WTC11 (cell line): ENCODE results near the gene KCNJ8. TPM values are rescaled to one million over a fixed set of nuclear protein-coding genes. Genes with fewer than 3 reads are reported as not detected.

Source experiments
- ATAC-seq: fragments of 200-7000 bp; cut with Tn5 transposase; 2 replicates; pipeline ENCODE4 v1.10.0; 2021; ENCODE audit warnings: mild to moderate bottlenecking, moderate library complexity
- CTCF ChIA-PET: fragments of 300-600 bp; sonication (Branson Sonifier 250); formaldehyde crosslinking; loops from one replicate; lab custom pipeline; 2021; ENCODE audit warnings: antibody characterized with exemption; lab: Charles Lee
- POLR2A ChIA-PET: fragments of 350-600 bp; sonication (Branson Sonifier 250); formaldehyde crosslinking; loops from one replicate; lab custom pipeline; 2021; ENCODE audit warnings: antibody characterized with exemption; lab: Charles Lee
- DNase-seq: peaks from one replicate; pipeline ENCODE4 v3.0.0; 2021; ENCODE audit warnings: low spot score
- H3K27ac Mint-ChIP-seq: 2 replicates; pipeline ENCODE4 v1.8.0; 2021; ENCODE audit warnings: mixed read lengths
- H3K27me3 Mint-ChIP-seq: 2 replicates; pipeline ENCODE4 v1.8.0; 2021; ENCODE audit warnings: low read depth, mild to moderate bottlenecking, moderate library complexity, mixed read lengths
- H3K36me3 Mint-ChIP-seq: 2 replicates; pipeline ENCODE4 v1.8.0; 2021; ENCODE audit warnings: mixed read lengths
- H3K4me1 Mint-ChIP-seq: 2 replicates; pipeline ENCODE4 v1.8.0; 2022; ENCODE audit warnings: mixed read lengths
- H3K4me3 Mint-ChIP-seq: 2 replicates; pipeline ENCODE4 v1.8.0; 2021; ENCODE audit warnings: mild to moderate bottlenecking, moderate library complexity, mixed read lengths
- H3K9me3 Mint-ChIP-seq: 2 replicates; pipeline ENCODE4 v1.8.0; 2021; ENCODE audit warnings: mixed read lengths
- FOXJ3 ChIP-seq: sonication (generic); formaldehyde crosslinking; IDR thresholded peaks from 2 replicates; pipeline ENCODE4 v1.9.0; 2021; ENCODE audit warnings: missing genetic modification reagents, mild to moderate bottlenecking, borderline replicate concordance
- HMGA2 ChIP-seq: fragments of 250-450 bp; sonication (Bioruptor Pico); IDR thresholded peaks from 2 replicates; pipeline ENCODE4 v1.4.0; 2021; ENCODE audit warnings: mild to moderate bottlenecking, moderate library complexity
- KAT7 ChIP-seq: sonication (generic); formaldehyde crosslinking; IDR thresholded peaks from 2 replicates; pipeline ENCODE4 v1.8.1; 2023; ENCODE audit warnings: missing genetic modification reagents, mild to moderate bottlenecking, borderline replicate concordance
- NFE2L1 ChIP-seq: sonication (generic); formaldehyde crosslinking; IDR thresholded peaks from 2 replicates; pipeline ENCODE4 v1.8.1; 2023; ENCODE audit warnings: missing genetic modification reagents
- RORB ChIP-seq: fragments of 250-450 bp; sonication (Bioruptor Pico); IDR thresholded peaks from 2 replicates; pipeline ENCODE4 v1.9.0; 2021; ENCODE audit warnings: mild to moderate bottlenecking
- SOX15 ChIP-seq: fragments of 250-450 bp; sonication (Bioruptor Pico); IDR thresholded peaks from 2 replicates; pipeline ENCODE4 v1.9.0; 2021; ENCODE audit warnings: mild to moderate bottlenecking
- SP1 ChIP-seq: sonication (generic); formaldehyde crosslinking; conservative IDR thresholded peaks from 2 replicates; pipeline ENCODE4 v1.8.1; 2022; ENCODE audit warnings: missing genetic modification reagents
- ZNF121 ChIP-seq: sonication (generic); formaldehyde crosslinking; IDR thresholded peaks from 2 replicates; pipeline ENCODE4 v1.8.0; 2023; ENCODE audit warnings: missing genetic modification reagents
- ZNF219 ChIP-seq: sonication (generic); formaldehyde crosslinking; IDR thresholded peaks from 2 replicates; pipeline ENCODE4 v1.8.0; 2023; ENCODE audit warnings: missing genetic modification reagents, mild to moderate bottlenecking, borderline replicate concordance
- total RNA-seq: library from RNA; stranded (reverse); gene quantifications from 3 replicates; pipeline ENCODE4 v1.2.3, GENCODE V29; 2021
- TF ChIP-seq, protein P1 (sequence below): sonication (generic); formaldehyde crosslinking; conservative IDR thresholded peaks from 2 replicates; pipeline ENCODE4 v1.8.1; 2023; ENCODE audit warnings: mild to moderate bottlenecking, low read depth, missing genetic modification reagents, moderate library complexity
- TF ChIP-seq, protein P2 (sequence below): sonication (generic); formaldehyde crosslinking; IDR thresholded peaks from 2 replicates; pipeline ENCODE4 v1.8.0; 2022; ENCODE audit warnings: mild to moderate bottlenecking, missing genetic modification reagents
- TF ChIP-seq, protein P3 (sequence below): sonication (generic); formaldehyde crosslinking; IDR thresholded peaks from 2 replicates; pipeline ENCODE4 v1.8.1; 2023; ENCODE audit warnings: mild to moderate bottlenecking, moderate library complexity, missing genetic modification reagents
- TF ChIP-seq, protein P4 (sequence below): sonication (generic); formaldehyde crosslinking; IDR thresholded peaks from 2 replicates; pipeline ENCODE4 v1.8.1; 2022; ENCODE audit warnings: missing genetic modification reagents, borderline replicate concordance
- TF ChIP-seq, protein P5 (sequence below): sonication (generic); formaldehyde crosslinking; IDR thresholded peaks from 2 replicates; pipeline ENCODE4 v1.8.1; 2023; ENCODE audit warnings: mild to moderate bottlenecking, missing genetic modification reagents
- TF ChIP-seq, protein P6 (sequence below): fragments of 250-450 bp; sonication (Bioruptor Pico); IDR thresholded peaks from 2 replicates; pipeline ENCODE4 v1.9.0; 2021; ENCODE audit warnings: moderate library complexity, mild to moderate bottlenecking, inconsistent platforms, borderline replicate concordance
- TF ChIP-seq, protein P7 (sequence below): sonication (generic); formaldehyde crosslinking; IDR thresholded peaks from 2 replicates; pipeline ENCODE4 v1.8.0; 2023; ENCODE audit warnings: mild to moderate bottlenecking, missing genetic modification reagents
- TF ChIP-seq, protein P8 (sequence below): fragments of 200-600 bp; IDR thresholded peaks from 2 replicates; pipeline ENCODE4 v1.8.0; 2022; ENCODE audit warnings: antibody characterized with exemption

Gene KCNJ8
- total RNA-seq, 1 experiment from 2014 or later: 1.4 TPM

DNA sequence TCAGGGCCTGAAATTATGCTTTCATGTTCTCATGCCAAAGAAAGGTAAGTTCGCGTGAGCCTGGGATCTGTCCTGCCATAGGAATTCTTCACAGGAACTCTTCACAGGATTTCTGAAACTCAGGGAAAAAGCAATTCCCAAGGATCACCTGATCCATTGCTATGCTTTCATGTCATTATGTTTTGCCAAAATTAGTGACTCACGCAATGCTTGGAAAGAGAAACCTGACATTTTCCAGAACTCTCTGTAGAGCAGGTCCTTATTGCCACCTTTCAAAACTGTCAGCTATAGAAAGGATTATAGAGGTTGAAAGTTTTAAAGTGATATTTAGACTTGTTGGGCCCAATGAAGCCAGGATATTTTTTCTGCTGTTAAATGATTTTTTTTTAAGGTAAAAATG is 6.3 kb upstream of the KCNJ8 start (continued):
- TF ChIP-seq, protein P1, sequence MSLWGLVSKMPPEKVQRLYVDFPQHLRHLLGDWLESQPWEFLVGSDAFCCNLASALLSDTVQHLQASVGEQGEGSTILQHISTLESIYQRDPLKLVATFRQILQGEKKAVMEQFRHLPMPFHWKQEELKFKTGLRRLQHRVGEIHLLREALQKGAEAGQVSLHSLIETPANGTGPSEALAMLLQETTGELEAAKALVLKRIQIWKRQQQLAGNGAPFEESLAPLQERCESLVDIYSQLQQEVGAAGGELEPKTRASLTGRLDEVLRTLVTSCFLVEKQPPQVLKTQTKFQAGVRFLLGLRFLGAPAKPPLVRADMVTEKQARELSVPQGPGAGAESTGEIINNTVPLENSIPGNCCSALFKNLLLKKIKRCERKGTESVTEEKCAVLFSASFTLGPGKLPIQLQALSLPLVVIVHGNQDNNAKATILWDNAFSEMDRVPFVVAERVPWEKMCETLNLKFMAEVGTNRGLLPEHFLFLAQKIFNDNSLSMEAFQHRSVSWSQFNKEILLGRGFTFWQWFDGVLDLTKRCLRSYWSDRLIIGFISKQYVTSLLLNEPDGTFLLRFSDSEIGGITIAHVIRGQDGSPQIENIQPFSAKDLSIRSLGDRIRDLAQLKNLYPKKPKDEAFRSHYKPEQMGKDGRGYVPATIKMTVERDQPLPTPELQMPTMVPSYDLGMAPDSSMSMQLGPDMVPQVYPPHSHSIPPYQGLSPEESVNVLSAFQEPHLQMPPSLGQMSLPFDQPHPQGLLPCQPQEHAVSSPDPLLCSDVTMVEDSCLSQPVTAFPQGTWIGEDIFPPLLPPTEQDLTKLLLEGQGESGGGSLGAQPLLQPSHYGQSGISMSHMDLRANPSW: no peak
- TF ChIP-seq, protein P2, sequence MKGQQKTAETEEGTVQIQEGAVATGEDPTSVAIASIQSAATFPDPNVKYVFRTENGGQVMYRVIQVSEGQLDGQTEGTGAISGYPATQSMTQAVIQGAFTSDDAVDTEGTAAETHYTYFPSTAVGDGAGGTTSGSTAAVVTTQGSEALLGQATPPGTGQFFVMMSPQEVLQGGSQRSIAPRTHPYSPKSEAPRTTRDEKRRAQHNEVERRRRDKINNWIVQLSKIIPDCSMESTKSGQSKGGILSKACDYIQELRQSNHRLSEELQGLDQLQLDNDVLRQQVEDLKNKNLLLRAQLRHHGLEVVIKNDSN (CRISPR knock-in tag): no peak
- TF ChIP-seq, protein P3, sequence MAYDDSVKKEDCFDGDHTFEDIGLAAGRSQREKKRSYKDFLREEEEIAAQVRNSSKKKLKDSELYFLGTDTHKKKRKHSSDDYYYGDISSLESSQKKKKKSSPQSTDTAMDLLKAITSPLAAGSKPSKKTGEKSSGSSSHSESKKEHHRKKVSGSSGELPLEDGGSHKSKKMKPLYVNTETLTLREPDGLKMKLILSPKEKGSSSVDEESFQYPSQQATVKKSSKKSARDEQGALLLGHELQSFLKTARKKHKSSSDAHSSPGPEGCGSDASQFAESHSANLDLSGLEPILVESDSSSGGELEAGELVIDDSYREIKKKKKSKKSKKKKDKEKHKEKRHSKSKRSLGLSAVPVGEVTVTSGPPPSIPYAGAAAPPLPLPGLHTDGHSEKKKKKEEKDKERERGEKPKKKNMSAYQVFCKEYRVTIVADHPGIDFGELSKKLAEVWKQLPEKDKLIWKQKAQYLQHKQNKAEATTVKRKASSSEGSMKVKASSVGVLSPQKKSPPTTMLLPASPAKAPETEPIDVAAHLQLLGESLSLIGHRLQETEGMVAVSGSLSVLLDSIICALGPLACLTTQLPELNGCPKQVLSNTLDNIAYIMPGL: no peak
- TF ChIP-seq ZNF219 (CRISPR knock-in tag): no peak
- TF ChIP-seq, all 79 proteins: peak for 0

DNA sequence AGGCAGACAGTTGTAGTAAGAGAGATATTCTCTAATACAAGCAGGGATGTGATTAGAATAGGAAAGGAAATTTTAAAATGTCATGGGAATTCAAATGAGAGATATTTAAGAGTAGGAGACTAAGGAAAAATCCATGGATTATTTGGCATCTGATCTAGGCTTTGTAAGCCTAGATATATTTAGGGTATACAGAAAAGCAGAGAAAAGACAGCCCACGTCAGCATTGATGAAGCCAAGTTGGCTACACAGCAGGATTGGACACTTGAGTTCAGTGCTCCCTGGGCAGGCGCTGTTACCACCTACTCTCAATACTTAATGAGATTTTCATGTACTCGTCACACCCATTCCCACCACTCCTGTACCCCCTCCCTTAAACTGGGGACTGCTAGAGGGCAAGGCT is 1.7 kb upstream of the KCNJ8 start:
- Mint-ChIP-seq H3K9me3 (no peaks in the 10 kb centered on the region), H3K27me3 (peaks cover 33% of the 10 kb centered on the region), H3K4me3 (no peak overlapping the region), H3K27ac (no peak overlapping the region), H3K4me1 (peaks cover 19% of the 10 kb centered on the region), H3K36me3 (no peaks in the 10 kb centered on the region)
- no peak for DNase-seq
- no peak for ATAC-seq
- CTCF ChIA-PET: no interaction called here
- TF ChIP-seq SOX15 (no peak), KAT7 (CRISPR knock-in tag) (no peak), RORB (CRISPR knock-in tag) (no peak), FOXJ3 (CRISPR knock-in tag) (no peak), NFE2L1 (no peak), ZNF121 (no peak), SP1 (CRISPR knock-in tag) (no peak), HMGA2 (CRISPR knock-in tag) (no peak)
- TF ChIP-seq, protein P4, sequence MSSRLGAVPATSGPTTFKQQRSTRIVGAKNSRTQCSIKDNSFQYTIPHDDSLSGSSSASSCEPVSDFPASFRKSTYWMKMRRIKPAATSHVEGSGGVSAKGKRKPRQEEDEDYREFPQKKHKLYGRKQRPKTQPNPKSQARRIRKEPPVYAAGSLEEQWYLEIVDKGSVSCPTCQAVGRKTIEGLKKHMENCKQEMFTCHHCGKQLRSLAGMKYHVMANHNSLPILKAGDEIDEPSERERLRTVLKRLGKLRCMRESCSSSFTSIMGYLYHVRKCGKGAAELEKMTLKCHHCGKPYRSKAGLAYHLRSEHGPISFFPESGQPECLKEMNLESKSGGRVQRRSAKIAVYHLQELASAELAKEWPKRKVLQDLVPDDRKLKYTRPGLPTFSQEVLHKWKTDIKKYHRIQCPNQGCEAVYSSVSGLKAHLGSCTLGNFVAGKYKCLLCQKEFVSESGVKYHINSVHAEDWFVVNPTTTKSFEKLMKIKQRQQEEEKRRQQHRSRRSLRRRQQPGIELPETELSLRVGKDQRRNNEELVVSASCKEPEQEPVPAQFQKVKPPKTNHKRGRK (CRISPR knock-in tag): no peak
- TF ChIP-seq, protein P5, sequence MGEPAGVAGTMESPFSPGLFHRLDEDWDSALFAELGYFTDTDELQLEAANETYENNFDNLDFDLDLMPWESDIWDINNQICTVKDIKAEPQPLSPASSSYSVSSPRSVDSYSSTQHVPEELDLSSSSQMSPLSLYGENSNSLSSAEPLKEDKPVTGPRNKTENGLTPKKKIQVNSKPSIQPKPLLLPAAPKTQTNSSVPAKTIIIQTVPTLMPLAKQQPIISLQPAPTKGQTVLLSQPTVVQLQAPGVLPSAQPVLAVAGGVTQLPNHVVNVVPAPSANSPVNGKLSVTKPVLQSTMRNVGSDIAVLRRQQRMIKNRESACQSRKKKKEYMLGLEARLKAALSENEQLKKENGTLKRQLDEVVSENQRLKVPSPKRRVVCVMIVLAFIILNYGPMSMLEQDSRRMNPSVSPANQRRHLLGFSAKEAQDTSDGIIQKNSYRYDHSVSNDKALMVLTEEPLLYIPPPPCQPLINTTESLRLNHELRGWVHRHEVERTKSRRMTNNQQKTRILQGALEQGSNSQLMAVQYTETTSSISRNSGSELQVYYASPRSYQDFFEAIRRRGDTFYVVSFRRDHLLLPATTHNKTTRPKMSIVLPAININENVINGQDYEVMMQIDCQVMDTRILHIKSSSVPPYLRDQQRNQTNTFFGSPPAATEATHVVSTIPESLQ: no peak
- TF ChIP-seq, protein P2 (CRISPR knock-in tag): no peak
- TF ChIP-seq, protein P6, sequence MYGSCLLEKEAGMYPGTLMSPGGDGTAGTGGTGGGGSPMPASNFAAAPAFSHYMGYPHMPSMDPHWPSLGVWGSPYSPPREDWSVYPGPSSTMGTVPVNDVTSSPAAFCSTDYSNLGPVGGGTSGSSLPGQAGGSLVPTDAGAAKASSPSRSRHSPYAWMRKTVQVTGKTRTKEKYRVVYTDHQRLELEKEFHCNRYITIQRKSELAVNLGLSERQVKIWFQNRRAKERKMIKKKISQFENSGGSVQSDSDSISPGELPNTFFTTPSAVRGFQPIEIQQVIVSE (CRISPR knock-in tag): no peak
- TF ChIP-seq, protein P7, sequence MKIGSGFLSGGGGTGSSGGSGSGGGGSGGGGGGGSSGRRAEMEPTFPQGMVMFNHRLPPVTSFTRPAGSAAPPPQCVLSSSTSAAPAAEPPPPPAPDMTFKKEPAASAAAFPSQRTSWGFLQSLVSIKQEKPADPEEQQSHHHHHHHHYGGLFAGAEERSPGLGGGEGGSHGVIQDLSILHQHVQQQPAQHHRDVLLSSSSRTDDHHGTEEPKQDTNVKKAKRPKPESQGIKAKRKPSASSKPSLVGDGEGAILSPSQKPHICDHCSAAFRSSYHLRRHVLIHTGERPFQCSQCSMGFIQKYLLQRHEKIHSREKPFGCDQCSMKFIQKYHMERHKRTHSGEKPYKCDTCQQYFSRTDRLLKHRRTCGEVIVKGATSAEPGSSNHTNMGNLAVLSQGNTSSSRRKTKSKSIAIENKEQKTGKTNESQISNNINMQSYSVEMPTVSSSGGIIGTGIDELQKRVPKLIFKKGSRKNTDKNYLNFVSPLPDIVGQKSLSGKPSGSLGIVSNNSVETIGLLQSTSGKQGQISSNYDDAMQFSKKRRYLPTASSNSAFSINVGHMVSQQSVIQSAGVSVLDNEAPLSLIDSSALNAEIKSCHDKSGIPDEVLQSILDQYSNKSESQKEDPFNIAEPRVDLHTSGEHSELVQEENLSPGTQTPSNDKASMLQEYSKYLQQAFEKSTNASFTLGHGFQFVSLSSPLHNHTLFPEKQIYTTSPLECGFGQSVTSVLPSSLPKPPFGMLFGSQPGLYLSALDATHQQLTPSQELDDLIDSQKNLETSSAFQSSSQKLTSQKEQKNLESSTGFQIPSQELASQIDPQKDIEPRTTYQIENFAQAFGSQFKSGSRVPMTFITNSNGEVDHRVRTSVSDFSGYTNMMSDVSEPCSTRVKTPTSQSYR: no peak
- TF ChIP-seq, protein P8, sequence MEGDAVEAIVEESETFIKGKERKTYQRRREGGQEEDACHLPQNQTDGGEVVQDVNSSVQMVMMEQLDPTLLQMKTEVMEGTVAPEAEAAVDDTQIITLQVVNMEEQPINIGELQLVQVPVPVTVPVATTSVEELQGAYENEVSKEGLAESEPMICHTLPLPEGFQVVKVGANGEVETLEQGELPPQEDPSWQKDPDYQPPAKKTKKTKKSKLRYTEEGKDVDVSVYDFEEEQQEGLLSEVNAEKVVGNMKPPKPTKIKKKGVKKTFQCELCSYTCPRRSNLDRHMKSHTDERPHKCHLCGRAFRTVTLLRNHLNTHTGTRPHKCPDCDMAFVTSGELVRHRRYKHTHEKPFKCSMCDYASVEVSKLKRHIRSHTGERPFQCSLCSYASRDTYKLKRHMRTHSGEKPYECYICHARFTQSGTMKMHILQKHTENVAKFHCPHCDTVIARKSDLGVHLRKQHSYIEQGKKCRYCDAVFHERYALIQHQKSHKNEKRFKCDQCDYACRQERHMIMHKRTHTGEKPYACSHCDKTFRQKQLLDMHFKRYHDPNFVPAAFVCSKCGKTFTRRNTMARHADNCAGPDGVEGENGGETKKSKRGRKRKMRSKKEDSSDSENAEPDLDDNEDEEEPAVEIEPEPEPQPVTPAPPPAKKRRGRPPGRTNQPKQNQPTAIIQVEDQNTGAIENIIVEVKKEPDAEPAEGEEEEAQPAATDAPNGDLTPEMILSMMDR: no peak
- POLR2A ChIA-PET: no interaction called here
